GM12878 (cell line): ENCODE results near the gene BICC1. TPM values are rescaled to one million over a fixed set of nuclear protein-coding genes. Genes with fewer than 3 reads are reported as not detected.

ENCODE experiments used
- ATAC-seq: fragments of 200-7000 bp; cut with Tn5 transposase; 3 replicates; pipeline ENCODE4 v1.9.1; 2020; ENCODE audit warnings: mild to moderate bottlenecking, moderate library complexity
- Bru-seq: library from RNA; stranded (reverse); fragments of 400-500 nt; gene quantifications from one replicate; lab custom pipeline; 2021; lab: Mats Ljungman, UMichigan
- BruChase-seq, 2 experiments: library from RNA; stranded (reverse); fragments of 400-500 nt; gene quantifications; one replicate each; lab custom pipeline; 2021; lab: Mats Ljungman, UMichigan
- BruUV-seq: library from RNA; stranded (reverse); fragments of 400-500 nt; replicated peaks from 2 replicates; lab custom pipeline; 2021; lab: Mats Ljungman, UMichigan
- CTCF ChIA-PET: fragments of 300-600 bp; sonication (Branson Sonifier 250); formaldehyde crosslinking; extraction: SDS; loops from one replicate; lab custom pipeline; 2021; ENCODE audit warnings: inconsistent platforms; lab: Yijun Ruan, JAX
- POLR2A ChIA-PET: fragments of 350-600 bp; formaldehyde crosslinking; extraction: SDS; loops from one replicate; lab custom pipeline; 2021; ENCODE audit warnings: inconsistent platforms; lab: Charles Lee
- RAD21 ChIA-PET: fragments of 300-600 bp; sonication (Branson Sonifier 250); formaldehyde crosslinking; loops from one replicate; lab custom pipeline; 2023; ENCODE audit warnings: antibody characterized with exemption; ENCODE audit not compliant: unreplicated experiment; lab: Charles Lee
- SMC1A ChIA-PET: fragments of 300-600 bp; sonication (Branson Sonifier 250); formaldehyde crosslinking; loops from one replicate; lab custom pipeline; 2023; ENCODE audit not compliant: unreplicated experiment, uncharacterized antibody; lab: Charles Lee
- DNase-seq: peaks from one replicate; pipeline ENCODE4 v3.0.0-alpha.2; 2011; ENCODE audit warnings: low read depth, low spot score
- FAIRE-seq: peaks from 3 replicates; lab custom pipeline; 2011; peaks lifted over from hg19 to GRCh38; lab: Jason Lieb, UNC
- H2AFZ ChIP-seq: 2 replicates; pipeline ENCODE4 v1.6.0; 2011; ENCODE audit warnings: low read depth, low read length, control low read depth; ENCODE audit not compliant: control insufficient read depth
- H3K27ac ChIP-seq: 2 replicates; pipeline ENCODE4 v1.5.1; 2011; ENCODE audit warnings: control low read depth; ENCODE audit not compliant: control insufficient read depth, insufficient read depth
- H3K27me3 ChIP-seq, 2 experiments: replicated peaks in 1 of 2; 2 replicates each; pipeline versions ENCODE4 v1.6.0 to v1.6.1; 2011; ENCODE audit warnings: low read length in 1 of 2; ENCODE audit not compliant: control insufficient read depth in 2 of 2, insufficient read depth in 2 of 2
- H3K36me3 ChIP-seq, 2 experiments: 2 replicates each; pipeline ENCODE4 v1.5.1; 2011; ENCODE audit warnings: low read length in 1 of 2; ENCODE audit not compliant: control insufficient read depth in 2 of 2, insufficient read depth in 2 of 2
- H3K4me1 ChIP-seq: 2 replicates; pipeline ENCODE4 v1.6.1; 2011; ENCODE audit warnings: mild to moderate bottlenecking, low read length, moderate library complexity, mixed read lengths; ENCODE audit not compliant: control insufficient read depth, insufficient read depth
- H3K4me2 ChIP-seq: 2 replicates; pipeline ENCODE4 v1.6.0; 2011; ENCODE audit warnings: control low read depth; ENCODE audit not compliant: control insufficient read depth, insufficient read depth
- H3K4me3 ChIP-seq: fragments of 200-600 bp; sonication (generic); 2 replicates; pipeline ENCODE4 v1.5.1; 2016
- H3K79me2 ChIP-seq: 2 replicates; pipeline ENCODE4 v1.6.0; 2011; ENCODE audit warnings: low read length; ENCODE audit not compliant: control insufficient read depth, insufficient read depth
- H3K9ac ChIP-seq: 2 replicates; pipeline ENCODE4 v1.8.0; 2011; ENCODE audit warnings: low read length, control low read depth, mixed read lengths; ENCODE audit not compliant: control insufficient read depth, insufficient read depth
- H3K9me3 ChIP-seq: replicated peaks from 3 replicates; pipeline ENCODE4 v1.5.1; 2011; ENCODE audit warnings: mild to moderate bottlenecking, low read length; ENCODE audit not compliant: control insufficient read depth, insufficient read depth
- H4K20me1 ChIP-seq: 2 replicates; pipeline ENCODE4 v1.6.0; 2011; ENCODE audit not compliant: control insufficient read depth, insufficient read depth
- BRCA1 ChIP-seq: IDR thresholded peaks from 2 replicates; pipeline ENCODE4 v1.6.1; 2011; ENCODE audit warnings: low read depth, low read length, improper control_type of control experiment
- CHD1 ChIP-seq: IDR thresholded peaks from 2 replicates; pipeline ENCODE4 v1.6.1; 2012; ENCODE audit warnings: low read depth, low read length, improper control_type of control experiment
- HDAC2 ChIP-seq: fragments of 200-600 bp; sonication (generic); IDR thresholded peaks from 2 replicates; pipeline ENCODE4 v1.6.1; 2017
- KAT2A ChIP-seq: conservative IDR thresholded peaks from 2 replicates; pipeline ENCODE4 v1.6.1; 2011; ENCODE audit warnings: low read depth, low read length; ENCODE audit not compliant: control insufficient read depth
- KDM1A ChIP-seq: fragments of 200-600 bp; sonication (generic); IDR thresholded peaks from 2 replicates; pipeline ENCODE4 v1.6.1; 2016; ENCODE audit warnings: borderline replicate concordance
- MEF2B ChIP-seq: fragments of 450-650 bp; IDR thresholded peaks from 2 replicates; pipeline ENCODE4 v1.6.1; 2018; ENCODE audit warnings: mild to moderate bottlenecking, moderate library complexity; ENCODE audit not compliant: partially characterized antibody, poor library complexity, severe bottlenecking
- MTA3 ChIP-seq: IDR thresholded peaks from 2 replicates; pipeline ENCODE4 v1.6.1; 2012; ENCODE audit warnings: low read length, inconsistent platforms, borderline replicate concordance
- NBN ChIP-seq: fragments of 450-650 bp; IDR thresholded peaks from 2 replicates; pipeline ENCODE4 v1.6.1; 2016
- NKRF ChIP-seq: fragments of 450-650 bp; conservative IDR thresholded peaks from 2 replicates; pipeline ENCODE4 v1.6.1; 2017; ENCODE audit warnings: mild to moderate bottlenecking, moderate library complexity
- POLR2A ChIP-seq: IDR thresholded peaks from 2 replicates; pipeline ENCODE4 v1.6.1; 2011; ENCODE audit warnings: low read depth, mild to moderate bottlenecking, low read length
- POU2F2 ChIP-seq: IDR thresholded peaks from 3 replicates; pipeline ENCODE4 v1.6.1; 2011; ENCODE audit warnings: low read depth, mild to moderate bottlenecking, low read length, borderline replicate concordance
- SIN3A ChIP-seq: IDR thresholded peaks from 2 replicates; pipeline ENCODE4 v1.6.1; 2012; ENCODE audit warnings: low read depth, low read length, improper control_type of control experiment
- SP1 ChIP-seq: IDR thresholded peaks from one replicate; pipeline ENCODE4 v1.6.1; 2011; ENCODE audit warnings: low read depth, low read length
- SRF ChIP-seq, 2 experiments: IDR thresholded peaks; 2 replicates each; pipeline ENCODE4 v1.6.1; 2011; ENCODE audit warnings: low read depth in 2 of 2, low read length in 2 of 2, mild to moderate bottlenecking in 1 of 2, moderate library complexity in 1 of 2
- ZBTB40 ChIP-seq: fragments of 450-650 bp; IDR thresholded peaks from 2 replicates; pipeline ENCODE4 v1.6.1; 2016; ENCODE audit warnings: mild to moderate bottlenecking, moderate library complexity, borderline replicate concordance
- ZSCAN29 ChIP-seq: fragments of 450-650 bp; IDR thresholded peaks from 2 replicates; pipeline ENCODE4 v1.6.1; 2017; ENCODE audit warnings: mild to moderate bottlenecking, moderate library complexity
- WGBS: methylation state at CpG from one replicate; pipeline ENCODE4 v1.1.6; 2016; ENCODE audit warnings: low lambda C conversion rate; ENCODE audit not compliant: insufficient replicate concordance, insufficient coverage; ENCODE audit errors: missing lambda C conversion rate; 5-methylcytosine and 5-hydroxymethylcytosine counted together
- in situ Hi-C: fragments of 300-500 bp; cut with MboI; formaldehyde crosslinking; loops from 9 replicates; pipeline ENCODE4 v1.14.3; 2018; ENCODE audit warnings: mixed read lengths
- intact Hi-C: fragments of 100-400 bp; cut with micrococcal nuclease; formaldehyde crosslinking; loops from one replicate; pipeline ENCODE4 v1.14.2; 2022; ENCODE audit not compliant: unreplicated experiment
- long read RNA-seq, 2 experiments: library from polyadenylated mRNA; unstranded; transcript quantifications; one replicate each; pipeline ENCODE4 v2.0.0, GENCODE V29; 2019 to 2020
- polyA minus RNA-seq, 3 experiments: library from RNA; depleted of rRNA, polyadenylated mRNA; stranded (reverse); fragments of >200 nt; gene quantifications; 2 replicates each; pipeline ENCODE4 v1.2.3, GENCODE V29; 2011
- polyA plus RNA-seq, 11 experiments: library from polyadenylated mRNA; depleted of rRNA in 4 of 11; unstranded in 6 of 11; stranded (reverse) in 5 of 11; fragments of >200 nt; fragmentation: Nextera tagmentation in 4 of 11; fragmentation: Illumina TruSeq in 1 of 11; extraction: Ambion mirVana in 4 of 11; extraction: Trizol in 1 of 11; gene quantifications; 1 replicate in 1 of 11; 2 replicates in 10 of 11; pipeline versions ENCODE4 v1.2.1 to v1.2.3, GENCODE V29; 2011 to 2016; ENCODE audit warnings: inconsistent platforms in 2 of 11, missing spikeins in 2 of 11, low read depth in 1 of 11
- total RNA-seq, 4 experiments: library from RNA; depleted of rRNA in 3 of 4; stranded (reverse); fragments of >200 nt in 3 of 4; fragmentation: Illumina TruSeq in 1 of 4; extraction: Trizol in 1 of 4; gene quantifications; 2 replicates each; pipeline versions ENCODE4 v1.2.1 to v1.2.3, GENCODE V29; 2013 to 2021

Gene BICC1
- total RNA-seq (2013; cell fraction: nucleolus; rRNA removed), result not detected in 2 replicates
- total RNA-seq (2014; rRNA removed) (under 0.01 TPM in 1 of 2 replicates, not detected in the other), total RNA-seq (2014; rRNA removed; fragmentation: Illumina TruSeq; extraction: Trizol) (0.04 TPM in 1 of 2 replicates, not detected in the other), total RNA-seq (2021) (0.08 and 0.10 TPM in 2 replicates), polyA plus RNA-seq (2011; rRNA removed) (0.01 TPM in 1 of 2 replicates, not detected in the other), polyA plus RNA-seq (2014; fragmentation: Illumina TruSeq; extraction: Trizol) (0.03 TPM in 1 of 2 replicates, not detected in the other), polyA plus RNA-seq (2014; fragmentation: Nextera tagmentation; extraction: Ambion mirVana) (under 1 TPM in 1 of 2 experiments, not detected in 1; 0.04 TPM), polyA plus RNA-seq (2014; rRNA removed) (not detected in 2 replicates), polyA plus RNA-seq (2016; fragmentation: Nextera tagmentation; extraction: Ambion mirVana) (under 1 TPM in 1 of 2 experiments, not detected in 1; 0.04 TPM), polyA minus RNA-seq (2011; rRNA and poly(A)+ RNA removed) (0.05 and 0.15 TPM in 2 replicates), Bru-seq, nascent RNA (percentile 7 among the genes with signal in this experiment), BruChase-seq, experiment 1, labeled RNA remaining after a 6-hour chase (percentile 7 among the genes with signal in this experiment), BruChase-seq, experiment 2, labeled RNA remaining after a 2-hour chase (percentile 10 among the genes with signal in this experiment)
- polyA plus RNA-seq (2011; ENCODE audit: low read depth), result not detected
- polyA plus RNA-seq (2011; cell fraction: cytosol; rRNA removed), result 0.03 and 0.04 TPM in 2 replicates
- 0.07 TPM in 1 of 2 replicates, not detected in the other for polyA plus RNA-seq (2011; cell fraction: nucleus; rRNA removed)
- polyA plus RNA-seq (2012), result not detected in 2 replicates
- not detected in 2 replicates for polyA minus RNA-seq (2011; cell fraction: cytosol; rRNA and poly(A)+ RNA removed)
- polyA minus RNA-seq (2011; cell fraction: nucleus; rRNA and poly(A)+ RNA removed), result not detected in 2 replicates
- long read RNA-seq, experiment 1, result 0 reads
- long read RNA-seq, experiment 2, partial matches to known transcripts, result 0 of 1 reads
- long read RNA-seq, experiment 2, other reads (novel, unspliced or antisense), result 1 of 1 reads

GRCh38 chr10:58512491-58513187 is at the start of gene BICC1:
Gene BICC1 (plus strand): TSS chr10:58512872. CDS start chr10:58513144, 272 bp downstream.
- Histone ChIP-seq H3K4me3 (no peak within 1 kb of the TSS), H3K4me1 (no peaks in the 10 kb centered on the region), H2AFZ (no peak within 1 kb of the TSS), H3K27me3 (peaks cover 3 to 5% of the 10 kb centered on the region in 2 experiments; a peak in 3 of 4 replicates), H3K9ac (no peak within 1 kb of the TSS), H4K20me1 (no peaks in the 10 kb centered on the region), H3K4me2 (peak within 1 kb of the TSS; percentile 41; the same call in 1 of the 2 replicates), H3K27ac (no peak within 1 kb of the TSS), H3K79me2 (no peaks in the 10 kb centered on the region), H3K36me3 (no peaks in the 10 kb centered on the region), H3K9me3 (no peaks in the 10 kb centered on the region)
- no peak for FAIRE-seq
- SMC1A ChIA-PET, result no interaction called here
- POLR2A ChIA-PET, result no interaction called here
- CTCF ChIA-PET, result no interaction called here
- ATAC-seq, result peak; percentile 40
- in situ Hi-C loops, result no loop called here
- BruUV-seq, result no TSS peak
- DNase-seq, result no peak
- intact Hi-C loops, result no loop called here
- WGBS, result 7% methylated on average over 34 of the region's 82 CpGs
- RAD21 ChIA-PET, result no interaction called here
- TF ChIP-seq POU2F2 (no peak), KAT2A (no peak), HDAC2 (no peak), BRCA1 (no peak), NBN (no peak), POLR2A (no peak), MEF2B (no peak), NKRF (no peak), MTA3 (no peak), SIN3A (no peak), CHD1 (no peak), KDM1A (no peak), ZSCAN29 (no peak), SP1 (no peak), ZBTB40 (no peak), SRF (IDR thresholded peaks at IDR 0.05; ENCODE audit: low read depth in 2 of 2, low read length in 2 of 2) (no peak)
